HepG2 (cell line): Measurements from ENCODE around the gene AGRN. TPM values are rescaled to one million over a fixed set of nuclear protein-coding genes. Genes with fewer than 3 reads are reported as not detected.

ENCODE experiments used
- FOXJ3 ChIP-seq: sonication (generic); formaldehyde crosslinking; IDR thresholded peaks from 2 replicates; pipeline ENCODE4 v1.4.0; 2020; ENCODE audit warnings: missing genetic modification reagents, mild to moderate bottlenecking, borderline replicate concordance
- NR2C2 ChIP-seq: sonication (generic); formaldehyde crosslinking; IDR thresholded peaks from 2 replicates; pipeline ENCODE4 v1.4.0; 2020; ENCODE audit warnings: missing genetic modification reagents, mild to moderate bottlenecking, moderate library complexity, borderline replicate concordance
- PHB2 ChIP-seq: fragments of 450-650 bp; IDR thresholded peaks from 2 replicates; pipeline ENCODE4 v1.6.1; 2018; ENCODE audit not compliant: partially characterized antibody
- RXRA ChIP-seq: sonication (generic); formaldehyde crosslinking; IDR thresholded peaks from 2 replicates; pipeline ENCODE4 v1.5.1; 2020; ENCODE audit warnings: missing genetic modification reagents
- SOX13 ChIP-seq, 3 experiments: fragments of 450-650 bp in 1 of 3; sonication (generic) in 1 of 3; formaldehyde crosslinking in 1 of 3; IDR thresholded peaks in 2 of 3; conservative IDR thresholded peaks in 1 of 3; 2 replicates each; pipeline versions ENCODE4 v1.5.0 to v1.6.1; 2016 to 2020; ENCODE audit warnings: antibody characterized with exemption in 1 of 3, mild to moderate bottlenecking in 1 of 3, missing compliant biosample characterization in 1 of 3, missing genetic modification reagents in 1 of 3, moderate library complexity in 1 of 3
- SP1 ChIP-seq, 2 experiments: fragments of 450-650 bp in 1 of 2; sonication (generic) in 1 of 2; formaldehyde crosslinking in 1 of 2; IDR thresholded peaks; 2 replicates each; pipeline versions ENCODE4 v1.4.0 to v1.6.1; 2016 to 2020; ENCODE audit warnings: missing genetic modification reagents in 1 of 2
- TCF7 ChIP-seq: sonication (generic); IDR thresholded peaks from 2 replicates; pipeline ENCODE4 v1.6.1; 2016; ENCODE audit warnings: antibody characterized with exemption, low read depth
- ZBTB7B ChIP-seq: sonication (generic); formaldehyde crosslinking; IDR thresholded peaks from 2 replicates; pipeline ENCODE4 v1.4.0; 2020; ENCODE audit warnings: missing genetic modification reagents
- ZSCAN29 ChIP-seq: sonication (generic); formaldehyde crosslinking; conservative IDR thresholded peaks from 2 replicates; pipeline ENCODE4 v1.4.0; 2020; ENCODE audit warnings: mild to moderate bottlenecking, missing genetic modification reagents
- polyA plus RNA-seq, 8 experiments: library from polyadenylated mRNA; depleted of rRNA in 3 of 8; stranded (reverse) in 7 of 8; unstranded in 1 of 8; fragments of >200 nt; fragmentation: Illumina TruSeq in 4 of 8; extraction: Trizol in 4 of 8; gene quantifications; 2 replicates each; pipeline versions ENCODE4 v1.2.1 to v1.2.3, GENCODE V29; 2011 to 2016; ENCODE audit warnings: low read depth in 4 of 8, missing spikeins in 1 of 8, mixed read lengths in 1 of 8; ENCODE audit not compliant: insufficient read depth in 1 of 8
- total RNA-seq, 5 experiments: library from RNA; depleted of rRNA; stranded (reverse); fragments of >200 nt; fragmentation: Illumina TruSeq; extraction: Trizol; gene quantifications; 2 replicates each; pipeline ENCODE4 v1.2.3, GENCODE V29; 2016; ENCODE audit warnings: low read depth in 1 of 5
- TF ChIP-seq, protein P1 (sequence below): IDR thresholded peaks from 2 replicates; pipeline ENCODE4 v1.4.0; 2020; ENCODE audit warnings: mild to moderate bottlenecking, missing genetic modification reagents
- TF ChIP-seq, protein P2 (sequence below): sonication (generic); formaldehyde crosslinking; IDR thresholded peaks from 2 replicates; pipeline ENCODE4 v1.5.1; 2020; ENCODE audit warnings: missing genetic modification reagents, mild to moderate bottlenecking, borderline replicate concordance
- TF ChIP-seq, protein P3 (sequence below): sonication (generic); formaldehyde crosslinking; IDR thresholded peaks from 2 replicates; pipeline ENCODE4 v1.5.1; 2020; ENCODE audit warnings: mild to moderate bottlenecking, missing genetic modification reagents, borderline replicate concordance
- TF ChIP-seq, protein P4 (sequence below): sonication (generic); formaldehyde crosslinking; IDR thresholded peaks from 2 replicates; pipeline ENCODE4 v1.5.1; 2020; ENCODE audit warnings: mild to moderate bottlenecking, moderate library complexity, missing genetic modification reagents

AGRN gene
- total and polyA plus RNA-seq, 2 of the 13 experiments (the other 11 are each of a cell fraction or from before 2014, with no cell fraction given) = 29.8 to 65.2 TPM

DNA sequence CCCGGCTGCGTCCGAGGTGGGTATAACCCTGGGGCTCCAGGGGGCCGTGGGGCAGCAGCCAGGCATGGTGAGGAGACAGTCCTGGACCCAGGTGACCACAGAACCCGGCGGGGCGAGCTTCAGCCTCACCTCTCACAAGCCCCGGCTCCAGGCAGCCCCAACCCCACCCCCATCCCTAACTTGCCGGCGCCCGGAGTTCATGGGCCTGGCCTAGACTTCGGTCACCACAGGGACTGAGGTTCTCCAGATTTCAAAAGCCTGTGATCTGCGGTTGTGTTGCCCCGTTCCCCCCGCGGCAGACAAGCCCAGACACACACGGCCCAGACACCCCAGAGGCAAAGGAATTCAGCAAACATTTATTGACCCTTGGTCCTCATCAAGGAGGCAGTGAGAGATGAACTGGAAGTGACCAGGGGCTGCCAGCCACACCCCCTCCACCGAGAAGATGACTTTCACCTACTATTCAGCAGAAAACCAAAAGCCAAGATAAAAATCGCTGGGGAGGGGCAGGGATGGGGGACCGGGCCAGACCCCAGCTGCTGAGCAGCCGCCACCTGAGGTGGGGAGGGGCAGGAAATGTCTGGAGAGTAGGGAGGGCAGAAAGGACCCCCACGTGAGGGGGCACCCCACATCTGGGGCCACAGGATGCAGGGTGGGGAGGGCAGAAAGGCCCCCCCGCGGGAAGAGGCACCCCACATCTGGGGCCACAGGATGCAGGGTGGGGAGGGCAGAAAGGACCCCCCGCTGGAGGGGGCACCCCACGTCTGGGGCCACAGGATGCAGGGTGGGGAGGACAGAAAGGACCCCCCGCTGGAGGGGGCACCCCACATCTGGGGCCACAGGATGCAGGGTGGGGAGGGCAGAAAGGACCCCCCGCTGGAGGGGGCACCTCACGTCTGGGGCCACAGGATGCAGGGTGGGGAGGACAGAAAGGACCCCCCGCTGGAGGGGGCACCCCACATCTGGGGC is 24.0 kb upstream of the AGRN start (continued):
- no peak for TF ChIP-seq SOX13 (IDR thresholded peaks at IDR 0.05)
- 0 out of 4 replicates have a peak, but pooled peaks of 1 of the 2 experiments have one; percentile 9 for TF ChIP-seq SOX13 (CRISPR knock-in tag; conservative IDR thresholded peaks at IDR 0.05 in 1 of 2, IDR thresholded peaks at IDR 0.05 in 1 of 2)
- TF ChIP-seq, protein P1, sequence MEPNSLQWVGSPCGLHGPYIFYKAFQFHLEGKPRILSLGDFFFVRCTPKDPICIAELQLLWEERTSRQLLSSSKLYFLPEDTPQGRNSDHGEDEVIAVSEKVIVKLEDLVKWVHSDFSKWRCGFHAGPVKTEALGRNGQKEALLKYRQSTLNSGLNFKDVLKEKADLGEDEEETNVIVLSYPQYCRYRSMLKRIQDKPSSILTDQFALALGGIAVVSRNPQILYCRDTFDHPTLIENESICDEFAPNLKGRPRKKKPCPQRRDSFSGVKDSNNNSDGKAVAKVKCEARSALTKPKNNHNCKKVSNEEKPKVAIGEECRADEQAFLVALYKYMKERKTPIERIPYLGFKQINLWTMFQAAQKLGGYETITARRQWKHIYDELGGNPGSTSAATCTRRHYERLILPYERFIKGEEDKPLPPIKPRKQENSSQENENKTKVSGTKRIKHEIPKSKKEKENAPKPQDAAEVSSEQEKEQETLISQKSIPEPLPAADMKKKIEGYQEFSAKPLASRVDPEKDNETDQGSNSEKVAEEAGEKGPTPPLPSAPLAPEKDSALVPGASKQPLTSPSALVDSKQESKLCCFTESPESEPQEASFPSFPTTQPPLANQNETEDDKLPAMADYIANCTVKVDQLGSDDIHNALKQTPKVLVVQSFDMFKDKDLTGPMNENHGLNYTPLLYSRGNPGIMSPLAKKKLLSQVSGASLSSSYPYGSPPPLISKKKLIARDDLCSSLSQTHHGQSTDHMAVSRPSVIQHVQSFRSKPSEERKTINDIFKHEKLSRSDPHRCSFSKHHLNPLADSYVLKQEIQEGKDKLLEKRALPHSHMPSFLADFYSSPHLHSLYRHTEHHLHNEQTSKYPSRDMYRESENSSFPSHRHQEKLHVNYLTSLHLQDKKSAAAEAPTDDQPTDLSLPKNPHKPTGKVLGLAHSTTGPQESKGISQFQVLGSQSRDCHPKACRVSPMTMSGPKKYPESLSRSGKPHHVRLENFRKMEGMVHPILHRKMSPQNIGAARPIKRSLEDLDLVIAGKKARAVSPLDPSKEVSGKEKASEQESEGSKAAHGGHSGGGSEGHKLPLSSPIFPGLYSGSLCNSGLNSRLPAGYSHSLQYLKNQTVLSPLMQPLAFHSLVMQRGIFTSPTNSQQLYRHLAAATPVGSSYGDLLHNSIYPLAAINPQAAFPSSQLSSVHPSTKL (CRISPR knock-in tag) = peak; percentile 45
- peak; percentile 58; the same call in 1 of the 2 replicates for TF ChIP-seq ZBTB7B (CRISPR knock-in tag)
- TF ChIP-seq PHB2 = no peak
- TF ChIP-seq, protein P2, sequence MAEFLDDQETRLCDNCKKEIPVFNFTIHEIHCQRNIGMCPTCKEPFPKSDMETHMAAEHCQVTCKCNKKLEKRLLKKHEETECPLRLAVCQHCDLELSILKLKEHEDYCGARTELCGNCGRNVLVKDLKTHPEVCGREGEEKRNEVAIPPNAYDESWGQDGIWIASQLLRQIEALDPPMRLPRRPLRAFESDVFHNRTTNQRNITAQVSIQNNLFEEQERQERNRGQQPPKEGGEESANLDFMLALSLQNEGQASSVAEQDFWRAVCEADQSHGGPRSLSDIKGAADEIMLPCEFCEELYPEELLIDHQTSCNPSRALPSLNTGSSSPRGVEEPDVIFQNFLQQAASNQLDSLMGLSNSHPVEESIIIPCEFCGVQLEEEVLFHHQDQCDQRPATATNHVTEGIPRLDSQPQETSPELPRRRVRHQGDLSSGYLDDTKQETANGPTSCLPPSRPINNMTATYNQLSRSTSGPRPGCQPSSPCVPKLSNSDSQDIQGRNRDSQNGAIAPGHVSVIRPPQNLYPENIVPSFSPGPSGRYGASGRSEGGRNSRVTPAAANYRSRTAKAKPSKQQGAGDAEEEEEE = no peak
- TF ChIP-seq, protein P3, sequence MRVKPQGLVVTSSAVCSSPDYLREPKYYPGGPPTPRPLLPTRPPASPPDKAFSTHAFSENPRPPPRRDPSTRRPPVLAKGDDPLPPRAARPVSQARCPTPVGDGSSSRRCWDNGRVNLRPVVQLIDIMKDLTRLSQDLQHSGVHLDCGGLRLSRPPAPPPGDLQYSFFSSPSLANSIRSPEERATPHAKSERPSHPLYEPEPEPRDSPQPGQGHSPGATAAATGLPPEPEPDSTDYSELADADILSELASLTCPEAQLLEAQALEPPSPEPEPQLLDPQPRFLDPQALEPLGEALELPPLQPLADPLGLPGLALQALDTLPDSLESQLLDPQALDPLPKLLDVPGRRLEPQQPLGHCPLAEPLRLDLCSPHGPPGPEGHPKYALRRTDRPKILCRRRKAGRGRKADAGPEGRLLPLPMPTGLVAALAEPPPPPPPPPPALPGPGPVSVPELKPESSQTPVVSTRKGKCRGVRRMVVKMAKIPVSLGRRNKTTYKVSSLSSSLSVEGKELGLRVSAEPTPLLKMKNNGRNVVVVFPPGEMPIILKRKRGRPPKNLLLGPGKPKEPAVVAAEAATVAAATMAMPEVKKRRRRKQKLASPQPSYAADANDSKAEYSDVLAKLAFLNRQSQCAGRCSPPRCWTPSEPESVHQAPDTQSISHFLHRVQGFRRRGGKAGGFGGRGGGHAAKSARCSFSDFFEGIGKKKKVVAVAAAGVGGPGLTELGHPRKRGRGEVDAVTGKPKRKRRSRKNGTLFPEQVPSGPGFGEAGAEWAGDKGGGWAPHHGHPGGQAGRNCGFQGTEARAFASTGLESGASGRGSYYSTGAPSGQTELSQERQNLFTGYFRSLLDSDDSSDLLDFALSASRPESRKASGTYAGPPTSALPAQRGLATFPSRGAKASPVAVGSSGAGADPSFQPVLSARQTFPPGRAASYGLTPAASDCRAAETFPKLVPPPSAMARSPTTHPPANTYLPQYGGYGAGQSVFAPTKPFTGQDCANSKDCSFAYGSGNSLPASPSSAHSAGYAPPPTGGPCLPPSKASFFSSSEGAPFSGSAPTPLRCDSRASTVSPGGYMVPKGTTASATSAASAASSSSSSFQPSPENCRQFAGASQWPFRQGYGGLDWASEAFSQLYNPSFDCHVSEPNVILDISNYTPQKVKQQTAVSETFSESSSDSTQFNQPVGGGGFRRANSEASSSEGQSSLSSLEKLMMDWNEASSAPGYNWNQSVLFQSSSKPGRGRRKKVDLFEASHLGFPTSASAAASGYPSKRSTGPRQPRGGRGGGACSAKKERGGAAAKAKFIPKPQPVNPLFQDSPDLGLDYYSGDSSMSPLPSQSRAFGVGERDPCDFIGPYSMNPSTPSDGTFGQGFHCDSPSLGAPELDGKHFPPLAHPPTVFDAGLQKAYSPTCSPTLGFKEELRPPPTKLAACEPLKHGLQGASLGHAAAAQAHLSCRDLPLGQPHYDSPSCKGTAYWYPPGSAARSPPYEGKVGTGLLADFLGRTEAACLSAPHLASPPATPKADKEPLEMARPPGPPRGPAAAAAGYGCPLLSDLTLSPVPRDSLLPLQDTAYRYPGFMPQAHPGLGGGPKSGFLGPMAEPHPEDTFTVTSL (CRISPR knock-in tag) = no peak
- no peak for TF ChIP-seq FOXJ3
- no peak for TF ChIP-seq SP1 (IDR thresholded peaks at IDR 0.05)
- no peak for TF ChIP-seq SP1 (CRISPR knock-in tag; IDR thresholded peaks at IDR 0.05)
- TF ChIP-seq TCF7 = peak; percentile 41; the same call in 1 of the 2 replicates
- 0 out of 2 replicates have a peak, but pooled peaks have one; percentile 20 for TF ChIP-seq NR2C2
- 0 out of 2 replicates have a peak, but pooled peaks have one; percentile 25 for TF ChIP-seq ZSCAN29 (CRISPR knock-in tag)
- TF ChIP-seq, protein P4, sequence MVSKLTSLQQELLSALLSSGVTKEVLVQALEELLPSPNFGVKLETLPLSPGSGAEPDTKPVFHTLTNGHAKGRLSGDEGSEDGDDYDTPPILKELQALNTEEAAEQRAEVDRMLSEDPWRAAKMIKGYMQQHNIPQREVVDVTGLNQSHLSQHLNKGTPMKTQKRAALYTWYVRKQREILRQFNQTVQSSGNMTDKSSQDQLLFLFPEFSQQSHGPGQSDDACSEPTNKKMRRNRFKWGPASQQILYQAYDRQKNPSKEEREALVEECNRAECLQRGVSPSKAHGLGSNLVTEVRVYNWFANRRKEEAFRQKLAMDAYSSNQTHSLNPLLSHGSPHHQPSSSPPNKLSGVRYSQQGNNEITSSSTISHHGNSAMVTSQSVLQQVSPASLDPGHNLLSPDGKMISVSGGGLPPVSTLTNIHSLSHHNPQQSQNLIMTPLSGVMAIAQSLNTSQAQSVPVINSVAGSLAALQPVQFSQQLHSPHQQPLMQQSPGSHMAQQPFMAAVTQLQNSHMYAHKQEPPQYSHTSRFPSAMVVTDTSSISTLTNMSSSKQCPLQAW (CRISPR knock-in tag) = peak; percentile 44; the same call in 1 of the 2 replicates
- peak; percentile 81; the same call in 1 of the 2 replicates for TF ChIP-seq RXRA
